ENCODE results near the gene TDRD7.

Gene TDRD7

GRCh38 chr9:97425973-97426336 lies 14.1 kb downstream of the TDRD7 start:
- Histone ChIP-seq H2BK12ac (ENCODE audit: low read length) (no peak overlapping the region), H3K27me3 (ENCODE audit: control insufficient read depth in 3 of 3, insufficient read depth in 3 of 3, low read depth in 1 of 3, low read length in 3 of 3) (peaks cover 0 to 5% (median 0%) of the 10 kb centered on the region in 3 experiments), H3K4me1 (ENCODE audit: control insufficient read depth in 2 of 2, insufficient read depth in 1 of 2, low read depth in 1 of 2, low read length in 2 of 2) (peaks cover 0 to 4% of the 10 kb centered on the region in 2 donors), H4K8ac (ENCODE audit: low read depth, low read length) (no peak overlapping the region), H2AFZ (ENCODE audit: low read length) (no peak overlapping the region), H2BK15ac (ENCODE audit: low read length) (no peak overlapping the region), H3K14ac (ENCODE audit: low read length) (no peak overlapping the region), H2BK5ac (ENCODE audit: low read length) (no peak overlapping the region), H3K9me3 (replicated peaks in 1 of 2; ENCODE audit: control insufficient read depth in 2 of 2, insufficient read depth in 1 of 2, low read depth in 1 of 2, low read length in 2 of 2) (no peaks in the 10 kb centered on the region), H2BK120ac (ENCODE audit: low read depth, low read length) (no peak overlapping the region), H3K79me1 (ENCODE audit: low read depth, low read length) (no peaks in the 10 kb centered on the region), H2AK5ac (ENCODE audit: low read depth, low read length) (no peak overlapping the region), H3K23ac (ENCODE audit: low read depth, low read length, poor library complexity) (no peak overlapping the region), H3K27ac (replicated peaks; ENCODE audit: low read length) (no peak overlapping the region), H3K4me2 (ENCODE audit: insufficient read depth, low read length, poor library complexity, severe bottlenecking) (no peak overlapping the region), H3K36me3 (replicated peaks in 1 of 2; ENCODE audit: control insufficient read depth in 2 of 2, insufficient read depth in 2 of 2, low read length in 2 of 2) (no peaks in the 10 kb centered on the region), H3K9ac (ENCODE audit: low read depth, low read length, poor library complexity) (no peak overlapping the region), H3K18ac (ENCODE audit: low read length) (no peak overlapping the region), H3K4ac (ENCODE audit: low read length) (no peak overlapping the region), H3K4me3 (ENCODE audit: low read length in 2 of 2) (no peak overlapping the region), H4K91ac (ENCODE audit: low read depth, low read length, poor library complexity) (no peak overlapping the region)
- DNase-seq (ENCODE audit: low spot score), result no peak
- WGBS, 2 donors (ENCODE audit: extremely low coverage in 2 of 2, insufficient read length in 2 of 2, insufficient replicate concordance in 1 of 2), result no CpG with 5 or more reads among the region's 3 CpGs

DNA sequence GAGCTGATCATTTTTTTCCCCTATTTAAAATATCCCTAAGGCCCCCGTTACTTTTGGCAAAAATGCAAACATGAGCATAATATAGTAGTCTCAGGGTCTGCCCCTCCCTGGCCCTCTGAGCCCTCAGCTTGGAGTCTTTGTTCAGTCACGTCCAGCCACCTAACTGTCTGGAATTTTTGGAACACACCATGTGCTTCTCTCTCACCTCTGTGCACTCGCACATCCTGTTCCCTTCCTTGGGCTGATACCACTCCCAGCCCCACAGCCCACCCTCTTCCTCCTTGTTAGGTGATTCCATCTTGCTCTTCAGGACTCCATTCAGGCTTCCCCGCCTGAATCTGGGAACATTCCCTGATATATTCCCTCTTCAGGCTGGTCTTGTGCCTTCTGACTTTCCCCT lies 16.0 kb downstream of the TDRD7 start:
- Histone ChIP-seq H3K4me3 (ENCODE audit: low read length in 2 of 2) (no peak overlapping the region), H2AFZ (ENCODE audit: low read length) (no peak overlapping the region), H3K79me1 (ENCODE audit: low read depth, low read length) (no peaks in the 10 kb centered on the region), H3K23ac (ENCODE audit: low read depth, low read length, poor library complexity) (no peak overlapping the region), H2BK15ac (ENCODE audit: low read length) (no peak overlapping the region), H2BK120ac (ENCODE audit: low read depth, low read length) (no peak overlapping the region), H3K4me1 (ENCODE audit: control insufficient read depth in 2 of 2, insufficient read depth in 1 of 2, low read depth in 1 of 2, low read length in 2 of 2) (peaks cover 0 to 7% of the 10 kb centered on the region in 2 donors), H3K9ac (ENCODE audit: low read depth, low read length, poor library complexity) (no peak overlapping the region), H2BK12ac (ENCODE audit: low read length) (no peak overlapping the region), H2AK5ac (ENCODE audit: low read depth, low read length) (no peak overlapping the region), H3K4ac (ENCODE audit: low read length) (no peak overlapping the region), H3K9me3 (replicated peaks in 1 of 2; ENCODE audit: control insufficient read depth in 2 of 2, insufficient read depth in 1 of 2, low read depth in 1 of 2, low read length in 2 of 2) (no peaks in the 10 kb centered on the region), H3K27ac (replicated peaks; ENCODE audit: low read length) (no peak overlapping the region), H4K8ac (ENCODE audit: low read depth, low read length) (no peak overlapping the region), H3K14ac (ENCODE audit: low read length) (no peak overlapping the region), H2BK5ac (ENCODE audit: low read length) (no peak overlapping the region), H3K4me2 (ENCODE audit: insufficient read depth, low read length, poor library complexity, severe bottlenecking) (no peak overlapping the region), H3K36me3 (replicated peaks in 1 of 2; ENCODE audit: control insufficient read depth in 2 of 2, insufficient read depth in 2 of 2, low read length in 2 of 2) (no peaks in the 10 kb centered on the region), H3K27me3 (ENCODE audit: control insufficient read depth in 3 of 3, insufficient read depth in 3 of 3, low read depth in 1 of 3, low read length in 3 of 3) (peaks cover 0 to 5% (median 0%) of the 10 kb centered on the region in 3 experiments), H4K91ac (ENCODE audit: low read depth, low read length, poor library complexity) (no peak overlapping the region), H3K18ac (ENCODE audit: low read length) (no peak overlapping the region)
- no peak for DNase-seq (ENCODE audit: low spot score)
- no CpG with 5 or more reads among the region's 4 CpGs for WGBS, 2 donors (ENCODE audit: extremely low coverage in 2 of 2, insufficient read length in 2 of 2, insufficient replicate concordance in 1 of 2)

- Histone ChIP-seq H3K79me1 (ENCODE audit: low read depth, low read length) (no peaks in the 10 kb centered on the region), H2BK15ac (ENCODE audit: low read length) (no peak overlapping the region), H2BK120ac (ENCODE audit: low read depth, low read length) (no peak overlapping the region), H3K4ac (ENCODE audit: low read length) (no peak overlapping the region), H2AFZ (ENCODE audit: low read length) (no peak overlapping the region), H3K18ac (ENCODE audit: low read length) (no peak overlapping the region), H2BK5ac (ENCODE audit: low read length) (no peak overlapping the region), H3K27ac (replicated peaks; ENCODE audit: low read length) (no peak overlapping the region), H3K4me2 (ENCODE audit: insufficient read depth, low read length, poor library complexity, severe bottlenecking) (no peak overlapping the region), H3K14ac (ENCODE audit: low read length) (no peak overlapping the region), H3K9me3 (replicated peaks in 1 of 2; ENCODE audit: control insufficient read depth in 2 of 2, insufficient read depth in 1 of 2, low read depth in 1 of 2, low read length in 2 of 2) (no peaks in the 10 kb centered on the region), H4K8ac (ENCODE audit: low read depth, low read length) (no peak overlapping the region), H3K9ac (ENCODE audit: low read depth, low read length, poor library complexity) (no peak overlapping the region), H2AK5ac (ENCODE audit: low read depth, low read length) (no peak overlapping the region), H2BK12ac (ENCODE audit: low read length) (no peak overlapping the region), H3K4me3 (ENCODE audit: low read length in 2 of 2) (no peak overlapping the region), H3K36me3 (replicated peaks in 1 of 2; ENCODE audit: control insufficient read depth in 2 of 2, insufficient read depth in 2 of 2, low read length in 2 of 2) (no peaks in the 10 kb centered on the region), H3K27me3 (ENCODE audit: control insufficient read depth in 3 of 3, insufficient read depth in 3 of 3, low read depth in 1 of 3, low read length in 3 of 3) (peaks cover 0 to 5% (median 0%) of the 10 kb centered on the region in 3 experiments), H3K23ac (ENCODE audit: low read depth, low read length, poor library complexity) (no peak overlapping the region), H3K4me1 (ENCODE audit: control insufficient read depth in 2 of 2, insufficient read depth in 1 of 2, low read depth in 1 of 2, low read length in 2 of 2) (peaks cover 0 to 7% of the 10 kb centered on the region in 2 donors), H4K91ac (ENCODE audit: low read depth, low read length, poor library complexity) (no peak overlapping the region)
- WGBS, 2 donors (ENCODE audit: extremely low coverage in 2 of 2, insufficient read length in 2 of 2, insufficient replicate concordance in 1 of 2), result no CpG with 5 or more reads among the region's 7 CpGs
- no peak for DNase-seq (ENCODE audit: low spot score)
Observed at GRCh38 chr9:97430316-97431043, 18.6 kb downstream of the TDRD7 start.

DNA sequence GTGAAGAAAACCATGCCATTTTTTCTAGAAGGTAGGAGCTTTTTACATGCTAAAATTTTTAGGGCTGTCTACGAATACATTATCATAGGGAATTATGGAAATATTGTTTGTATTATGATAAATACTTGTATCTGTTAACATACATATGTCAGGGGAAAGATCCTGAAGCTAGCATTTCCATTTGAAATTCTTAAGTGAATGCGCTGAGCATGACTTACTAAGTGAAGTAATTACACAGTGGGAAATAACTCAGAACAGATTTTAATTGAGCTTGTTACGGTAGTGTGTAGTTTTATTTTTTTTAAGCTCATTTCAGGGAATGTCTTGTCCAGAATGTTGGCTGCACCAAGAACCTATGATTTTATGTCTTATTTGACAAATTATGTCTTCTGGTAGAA lies 19.1 kb downstream of the TDRD7 start:
- Histone ChIP-seq H2AFZ (ENCODE audit: low read length) (no peak overlapping the region), H2AK5ac (ENCODE audit: low read depth, low read length) (no peak overlapping the region), H3K4me3 (ENCODE audit: low read length in 2 of 2) (no peak overlapping the region), H4K91ac (ENCODE audit: low read depth, low read length, poor library complexity) (no peak overlapping the region), H3K4ac (ENCODE audit: low read length) (no peak overlapping the region), H3K27me3 (ENCODE audit: control insufficient read depth in 3 of 3, insufficient read depth in 3 of 3, low read depth in 1 of 3, low read length in 3 of 3) (peaks cover 0 to 5% (median 0%) of the 10 kb centered on the region in 3 experiments), H3K18ac (ENCODE audit: low read length) (no peak overlapping the region), H2BK120ac (ENCODE audit: low read depth, low read length) (no peak overlapping the region), H3K9ac (ENCODE audit: low read depth, low read length, poor library complexity) (no peak overlapping the region), H3K27ac (replicated peaks; ENCODE audit: low read length) (no peak overlapping the region), H3K4me1 (ENCODE audit: control insufficient read depth in 2 of 2, insufficient read depth in 1 of 2, low read depth in 1 of 2, low read length in 2 of 2) (peaks cover 0 to 7% of the 10 kb centered on the region in 2 donors), H2BK12ac (ENCODE audit: low read length) (no peak overlapping the region), H4K8ac (ENCODE audit: low read depth, low read length) (no peak overlapping the region), H2BK15ac (ENCODE audit: low read length) (no peak overlapping the region), H3K79me1 (ENCODE audit: low read depth, low read length) (no peaks in the 10 kb centered on the region), H2BK5ac (ENCODE audit: low read length) (no peak overlapping the region), H3K14ac (ENCODE audit: low read length) (no peak overlapping the region), H3K9me3 (replicated peaks in 1 of 2; ENCODE audit: control insufficient read depth in 2 of 2, insufficient read depth in 1 of 2, low read depth in 1 of 2, low read length in 2 of 2) (no peaks in the 10 kb centered on the region), H3K4me2 (ENCODE audit: insufficient read depth, low read length, poor library complexity, severe bottlenecking) (no peak overlapping the region), H3K36me3 (replicated peaks in 1 of 2; ENCODE audit: control insufficient read depth in 2 of 2, insufficient read depth in 2 of 2, low read length in 2 of 2) (no peaks in the 10 kb centered on the region), H3K23ac (ENCODE audit: low read depth, low read length, poor library complexity) (no peak overlapping the region)
- no peak for DNase-seq (ENCODE audit: low spot score)
- no CpG with 5 or more reads among the region's 3 CpGs for WGBS, 2 donors (ENCODE audit: extremely low coverage in 2 of 2, insufficient read length in 2 of 2, insufficient replicate concordance in 1 of 2)
